ENCODE results near the gene FAM151B. TPM values are rescaled to one million over a fixed set of nuclear protein-coding genes. Genes with fewer than 3 reads are reported as not detected.

Gene FAM151B
- total and polyA plus RNA-seq, 2 of the 8 experiments (the other 6 are each of a cell fraction or from before 2014, with no cell fraction given), result 0.62 to 1.1 TPM

GRCh38 chr5:80559244-80559643 is 71.3 kb downstream of the FAM151B start (continued):
- TF ChIP-seq CHD7 (IDR thresholded peaks at IDR 0.05; ENCODE audit: insufficient replicate concordance, low read length), result no peak
